WERI-Rb-1 (cell line): ENCODE measurements around the gene TRAM1L1.

Experiments used
- DNase-seq: peaks from one replicate; pipeline ENCODE4 v3.0.0-alpha.2; 2020
- H3K27ac ChIP-seq: fragments of 250-450 bp; sonication (Bioruptor Pico); 2 replicates; pipeline ENCODE4 v1.5.1; 2020; ENCODE audit warnings: mild to moderate bottlenecking, moderate library complexity
- H3K27me3 ChIP-seq: fragments of 250-450 bp; sonication (Bioruptor Pico); 2 replicates; pipeline ENCODE4 v1.5.1; 2021; ENCODE audit warnings: mild to moderate bottlenecking, low read depth, moderate library complexity; ENCODE audit not compliant: insufficient read depth, severe bottlenecking
- H3K36me3 ChIP-seq: fragments of 250-450 bp; sonication (Bioruptor Pico); 2 replicates; pipeline ENCODE4 v1.5.1; 2020; ENCODE audit warnings: mild to moderate bottlenecking, moderate library complexity
- H3K4me3 ChIP-seq: 2 replicates; pipeline ENCODE4 v1.5.1; 2011; ENCODE audit warnings: low read depth, mild to moderate bottlenecking, control low read depth, low read length
- H3K9me3 ChIP-seq: fragments of 250-450 bp; sonication (Bioruptor Pico); 2 replicates; pipeline ENCODE4 v1.5.1; 2021; ENCODE audit warnings: mild to moderate bottlenecking, moderate library complexity; ENCODE audit not compliant: severe bottlenecking
- TF ChIP-seq, protein P1 (sequence below): IDR thresholded peaks from 2 replicates; pipeline ENCODE4 v1.5.1; 2011; ENCODE audit warnings: low read depth, mild to moderate bottlenecking, control low read depth, inconsistent platforms, low read length

The TRAM1L1 gene

DNA sequence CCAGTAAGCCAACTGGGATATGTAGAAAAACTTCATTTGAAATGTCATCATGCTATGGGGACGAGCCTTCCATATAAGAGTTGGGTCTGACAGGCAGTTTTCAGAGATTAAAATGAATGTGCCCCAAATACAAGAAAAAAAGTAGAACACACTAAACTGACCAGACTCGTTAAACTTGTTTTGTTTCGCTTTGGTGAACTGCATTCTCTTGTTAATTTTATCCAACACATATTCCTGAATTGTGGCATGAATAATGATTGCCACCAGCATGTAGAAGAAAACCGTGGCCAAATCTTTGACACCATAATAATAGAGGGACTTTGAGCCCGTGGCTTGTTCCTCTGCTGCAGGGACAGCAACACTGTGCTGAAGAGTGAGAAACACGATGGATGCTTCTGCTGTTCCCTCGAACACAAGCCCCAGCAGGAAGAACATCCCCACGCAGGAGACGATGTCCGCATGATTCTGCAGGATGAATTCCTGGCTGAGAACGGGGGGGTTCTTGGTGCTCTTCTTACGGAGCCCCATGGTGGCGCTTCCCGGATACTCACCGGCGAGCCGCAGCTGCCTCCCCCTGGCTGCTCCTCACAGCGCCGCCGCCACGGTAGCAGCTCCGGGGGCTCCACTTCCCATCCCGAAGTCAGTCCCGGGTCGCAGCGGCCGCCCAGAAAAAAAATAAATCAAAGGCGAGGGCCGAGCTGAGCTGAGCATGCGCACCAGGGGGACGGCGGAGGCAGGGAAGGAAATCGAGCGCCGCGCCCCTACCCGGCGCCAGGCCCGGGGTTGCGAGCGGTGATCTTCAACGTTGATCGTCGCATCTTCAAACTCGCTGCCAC, at the start of gene TRAM1L1:
TSS of gene TRAM1L1 (minus strand) at position 711 of the 836 bp plus-strand sequence. CDS start at position 528, 183 bp downstream.
- Histone ChIP-seq H3K36me3 (no peaks in the 10 kb centered on the region), H3K4me3 (peak within 1 kb of the TSS; percentile 71), H3K27ac (peak within 1 kb of the TSS; percentile 74), H3K9me3 (no peaks in the 10 kb centered on the region), H3K27me3 (no peaks in the 10 kb centered on the region)
- TF ChIP-seq, protein P1, sequence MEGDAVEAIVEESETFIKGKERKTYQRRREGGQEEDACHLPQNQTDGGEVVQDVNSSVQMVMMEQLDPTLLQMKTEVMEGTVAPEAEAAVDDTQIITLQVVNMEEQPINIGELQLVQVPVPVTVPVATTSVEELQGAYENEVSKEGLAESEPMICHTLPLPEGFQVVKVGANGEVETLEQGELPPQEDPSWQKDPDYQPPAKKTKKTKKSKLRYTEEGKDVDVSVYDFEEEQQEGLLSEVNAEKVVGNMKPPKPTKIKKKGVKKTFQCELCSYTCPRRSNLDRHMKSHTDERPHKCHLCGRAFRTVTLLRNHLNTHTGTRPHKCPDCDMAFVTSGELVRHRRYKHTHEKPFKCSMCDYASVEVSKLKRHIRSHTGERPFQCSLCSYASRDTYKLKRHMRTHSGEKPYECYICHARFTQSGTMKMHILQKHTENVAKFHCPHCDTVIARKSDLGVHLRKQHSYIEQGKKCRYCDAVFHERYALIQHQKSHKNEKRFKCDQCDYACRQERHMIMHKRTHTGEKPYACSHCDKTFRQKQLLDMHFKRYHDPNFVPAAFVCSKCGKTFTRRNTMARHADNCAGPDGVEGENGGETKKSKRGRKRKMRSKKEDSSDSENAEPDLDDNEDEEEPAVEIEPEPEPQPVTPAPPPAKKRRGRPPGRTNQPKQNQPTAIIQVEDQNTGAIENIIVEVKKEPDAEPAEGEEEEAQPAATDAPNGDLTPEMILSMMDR: peak; percentile 55
- peak; percentile 95 for DNase-seq

DNA sequence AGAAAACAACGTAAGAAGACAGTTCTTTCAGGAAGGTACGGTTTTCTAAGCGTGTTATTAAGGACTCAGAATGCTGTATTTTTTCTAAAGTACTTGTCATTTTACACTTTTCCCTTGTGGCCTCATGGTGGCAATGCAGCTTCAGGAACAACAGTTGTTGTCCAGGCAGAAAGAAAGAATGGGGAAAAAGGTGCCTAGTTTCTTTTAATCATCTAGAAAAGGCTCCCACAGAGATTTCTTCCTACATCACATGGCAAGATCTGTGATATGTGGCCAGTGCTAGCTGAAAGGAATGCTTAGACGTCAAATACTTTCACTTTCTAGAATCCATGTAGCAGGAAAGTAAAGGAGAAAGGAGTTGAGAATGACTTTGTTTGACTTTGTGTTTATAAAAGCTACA, 49.0 kb upstream of the TRAM1L1 start:
- peak; percentile 69 for DNase-seq
- Histone ChIP-seq H3K36me3 (no peaks in the 10 kb centered on the region), H3K4me3 (no peak overlapping the region), H3K27ac (no peak overlapping the region), H3K27me3 (no peaks in the 10 kb centered on the region), H3K9me3 (no peaks in the 10 kb centered on the region)
- TF ChIP-seq, protein P1: peak; percentile 67

DNA sequence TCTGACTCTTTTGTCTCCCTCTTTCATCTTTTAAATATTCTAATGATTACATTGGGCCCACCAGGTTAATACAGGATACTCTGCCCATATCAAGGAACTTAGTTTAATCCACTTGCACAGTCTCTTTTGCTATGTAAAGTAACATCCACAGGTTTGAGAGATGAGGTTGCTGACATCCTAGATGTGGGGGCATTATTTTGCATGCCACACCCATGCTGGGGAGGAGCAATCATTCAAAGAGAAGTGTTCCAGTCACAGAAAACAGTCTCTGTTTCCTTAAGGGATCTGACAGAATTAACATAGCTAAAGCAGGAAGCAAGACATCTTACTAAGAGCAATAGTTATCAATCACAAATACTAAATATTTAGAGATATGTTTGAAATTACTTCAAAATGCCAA, 11.5 kb upstream of the TRAM1L1 start:
- Histone ChIP-seq H3K4me3 (no peak overlapping the region), H3K36me3 (no peaks in the 10 kb centered on the region), H3K27me3 (no peaks in the 10 kb centered on the region), H3K27ac (no peak overlapping the region), H3K9me3 (no peaks in the 10 kb centered on the region)
- DNase-seq: no peak
- TF ChIP-seq, protein P1: no peak

DNA sequence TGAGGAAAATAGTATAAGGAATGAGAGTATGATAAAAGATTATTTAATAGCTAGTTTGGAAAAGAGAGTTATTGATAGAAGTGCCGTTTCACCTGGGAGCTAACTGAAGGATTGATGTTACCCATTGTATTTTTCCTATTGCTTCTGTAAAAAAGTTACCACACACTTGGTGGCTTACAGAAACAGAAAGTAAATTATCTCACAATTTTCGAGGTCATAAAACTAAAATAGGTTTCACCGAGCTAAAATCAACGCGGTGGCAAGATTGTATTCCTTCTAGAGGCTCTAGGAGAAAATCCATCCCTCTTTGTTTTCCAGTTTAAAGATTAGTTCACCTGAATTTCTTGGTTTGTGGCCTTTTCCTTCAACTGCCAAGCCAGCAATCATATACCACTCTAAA, 11.1 kb upstream of the TRAM1L1 start:
- no peak overlapping the region for H3K27ac ChIP-seq
- no peaks in the 10 kb centered on the region for H3K9me3 ChIP-seq
- no peak overlapping the region for H3K4me3 ChIP-seq
- DNase-seq: no peak
- no peaks in the 10 kb centered on the region for H3K27me3 ChIP-seq
- H3K36me3 ChIP-seq: no peaks in the 10 kb centered on the region
- TF ChIP-seq, protein P1: no peak

DNA sequence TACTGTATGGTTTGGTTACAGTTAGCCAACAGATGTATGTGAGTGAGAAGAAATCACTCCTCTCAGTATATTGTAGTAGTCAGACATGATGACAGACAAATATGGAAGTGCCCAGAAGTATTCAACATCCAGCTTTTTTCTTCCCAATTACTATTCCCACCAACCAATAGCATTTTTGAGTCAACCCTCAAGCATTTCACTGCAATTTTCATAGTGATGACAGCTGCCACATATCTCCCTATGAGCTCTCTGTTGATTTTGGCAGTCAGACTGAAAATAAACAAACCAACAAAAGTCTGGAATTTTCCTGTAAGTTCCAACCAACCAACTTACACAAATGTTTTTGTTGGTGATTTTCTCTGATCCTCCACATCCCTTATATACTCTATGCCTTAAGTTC, 8.2 kb upstream of the TRAM1L1 start:
- Histone ChIP-seq H3K36me3 (no peaks in the 10 kb centered on the region), H3K9me3 (no peaks in the 10 kb centered on the region), H3K27ac (no peak overlapping the region), H3K4me3 (no peak overlapping the region), H3K27me3 (no peaks in the 10 kb centered on the region)
- DNase-seq: no peak
- TF ChIP-seq, protein P1: no peak

DNA sequence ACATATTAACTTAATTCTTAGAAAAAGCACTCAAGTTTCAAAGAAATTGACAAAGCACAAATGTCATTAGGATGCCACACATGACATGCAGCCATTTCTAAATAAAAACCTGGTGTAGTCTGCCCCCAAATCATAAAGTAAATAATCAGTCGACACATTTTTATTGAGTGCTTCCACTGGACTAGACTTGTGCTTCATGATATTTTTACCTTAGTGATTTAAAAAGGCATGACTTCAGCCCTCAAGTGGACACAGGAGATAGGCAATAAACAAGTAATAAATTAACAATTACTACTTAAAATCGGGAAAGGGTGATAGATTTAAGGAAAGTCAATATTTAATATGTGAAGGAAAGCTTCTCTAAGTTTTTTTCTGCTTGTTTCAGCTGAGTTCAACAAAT, 7.6 kb downstream of the TRAM1L1 start:
- Histone ChIP-seq H3K36me3 (no peaks in the 10 kb centered on the region), H3K4me3 (no peak overlapping the region), H3K27ac (no peak overlapping the region), H3K27me3 (no peaks in the 10 kb centered on the region), H3K9me3 (no peaks in the 10 kb centered on the region)
- TF ChIP-seq, protein P1: no peak
- no peak for DNase-seq
